GM19099 (cell line): ENCODE measurements around the gene RBM47.

Experiments used
- POLR2A ChIP-seq: IDR thresholded peaks from 3 replicates; pipeline ENCODE4 v1.6.1; 2011; ENCODE audit warnings: low read depth; ENCODE audit not compliant: insufficient read length; ENCODE audit errors: extremely low read depth

The RBM47 gene

GRCh38 chr4:40629401-40630334 lies at the start of gene RBM47:
Gene RBM47 (minus strand): TSS chr4:40629864. CDS start chr4:40438893, 190,971 bp downstream.
- TF ChIP-seq POLR2A, result peak; percentile 46

DNA sequence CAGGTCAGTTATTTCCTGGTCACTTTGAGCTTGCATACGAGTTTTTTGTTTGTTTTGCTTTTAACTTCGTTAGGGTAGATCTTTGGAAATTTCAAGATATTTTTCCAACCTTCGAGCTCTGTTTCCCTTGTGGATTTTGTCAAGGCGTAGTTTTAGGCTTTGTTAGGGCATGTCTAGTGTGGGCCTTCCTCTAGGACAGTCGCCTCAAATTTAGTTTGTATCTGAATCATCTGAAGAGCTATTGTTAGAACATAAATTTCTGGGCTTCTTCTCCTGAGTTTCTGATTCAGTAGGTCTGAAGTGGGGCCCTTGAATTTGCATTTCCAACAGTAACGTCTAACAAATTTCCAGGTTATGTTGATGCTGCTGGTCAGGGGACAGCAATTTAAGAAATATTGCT lies 48.8 kb upstream of the RBM47 start:
- no peak for TF ChIP-seq POLR2A

DNA sequence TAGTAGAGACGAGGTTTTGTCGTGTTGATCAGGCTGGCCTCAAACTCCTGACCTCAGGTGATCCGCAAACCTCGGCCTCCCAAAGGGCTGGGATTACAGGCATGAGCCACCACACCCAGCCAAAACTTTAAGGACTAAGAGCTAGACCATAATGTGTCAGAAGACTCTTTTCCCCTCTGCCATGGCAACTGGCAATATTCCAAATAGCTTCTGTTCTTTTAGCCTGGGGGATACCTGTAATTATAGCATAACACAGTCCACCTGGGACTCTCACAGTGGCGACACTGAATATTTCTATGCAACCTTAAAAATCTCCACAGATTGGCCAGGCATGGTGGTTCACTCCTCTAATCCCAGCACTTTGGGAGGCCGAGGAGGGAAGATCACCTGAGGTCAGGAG lies 45.5 kb upstream of the RBM47 start:
- no peak for TF ChIP-seq POLR2A

DNA sequence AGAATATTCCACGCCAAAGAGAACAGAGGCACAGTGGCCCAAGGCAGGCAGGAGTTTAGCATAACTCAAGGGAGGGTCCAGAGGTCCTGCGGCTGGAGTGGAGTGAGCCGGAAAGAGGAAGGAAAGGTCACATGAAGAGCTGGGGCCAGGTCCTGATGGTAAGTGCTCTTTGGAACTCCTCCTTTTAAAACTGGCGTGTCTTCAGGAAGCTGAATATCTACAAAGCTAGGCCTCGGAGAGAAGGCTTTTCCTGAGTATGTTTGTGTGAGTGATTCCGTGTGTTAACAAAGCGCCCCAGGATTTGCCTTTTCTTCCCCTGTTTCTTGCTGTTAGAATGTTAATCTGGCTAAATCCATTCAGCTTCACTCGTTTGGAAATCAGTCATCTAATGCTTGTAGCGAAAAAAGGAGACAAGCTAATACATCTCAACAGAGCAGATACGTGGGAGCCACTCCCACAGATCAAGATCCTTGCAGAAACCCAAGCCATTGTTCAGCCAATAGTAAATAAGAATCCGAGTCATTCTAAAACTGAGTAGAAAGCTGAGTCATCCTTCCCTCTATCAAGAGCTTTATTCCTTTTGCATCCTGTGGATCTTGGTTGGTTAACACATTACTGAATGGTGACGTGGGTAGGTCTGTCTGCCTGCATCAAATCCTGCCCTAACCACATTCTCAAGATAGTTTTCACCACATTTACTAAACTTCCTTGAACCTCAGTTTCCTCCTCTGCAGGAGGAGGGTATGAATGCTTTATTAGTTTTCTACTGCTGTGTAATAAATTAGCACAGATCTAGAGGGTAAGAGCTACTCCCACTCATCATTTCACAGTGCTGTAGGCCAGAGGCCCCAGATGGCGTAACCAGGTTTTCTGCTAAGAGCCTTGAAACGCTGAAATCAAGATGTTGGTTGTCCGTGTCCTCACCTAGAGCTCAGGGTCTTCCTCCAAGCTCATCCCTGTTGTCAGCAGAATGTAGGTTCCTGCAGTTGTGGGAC lies 43.2 kb upstream of the RBM47 start:
- TF ChIP-seq POLR2A, result no peak

GRCh38 chr4:40669504-40669903 lies 39.8 kb upstream of the RBM47 start:
- TF ChIP-seq POLR2A, result no peak

DNA sequence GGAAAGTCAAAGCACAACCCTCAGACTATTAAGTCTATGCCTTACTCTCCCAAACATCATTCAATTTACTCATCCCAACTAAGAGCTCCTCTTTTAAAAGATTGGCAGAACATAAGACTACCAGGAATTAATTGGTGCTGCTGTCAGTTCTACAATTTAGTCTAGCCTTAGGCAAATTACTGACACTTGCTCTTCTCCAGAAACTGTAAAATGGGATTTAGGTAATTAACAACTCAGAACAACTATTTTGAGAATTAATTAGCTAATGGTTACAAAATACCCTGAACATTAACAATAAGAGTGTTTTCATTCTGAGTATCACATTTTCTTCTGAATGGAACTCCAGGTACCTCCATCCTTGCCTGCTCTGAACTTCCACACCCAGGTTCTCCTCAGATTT lies 36.2 kb upstream of the RBM47 start:
- no peak for TF ChIP-seq POLR2A

GRCh38 chr4:40662962-40663604 lies 33.4 kb upstream of the RBM47 start:
- peak; percentile 31 for TF ChIP-seq POLR2A

DNA sequence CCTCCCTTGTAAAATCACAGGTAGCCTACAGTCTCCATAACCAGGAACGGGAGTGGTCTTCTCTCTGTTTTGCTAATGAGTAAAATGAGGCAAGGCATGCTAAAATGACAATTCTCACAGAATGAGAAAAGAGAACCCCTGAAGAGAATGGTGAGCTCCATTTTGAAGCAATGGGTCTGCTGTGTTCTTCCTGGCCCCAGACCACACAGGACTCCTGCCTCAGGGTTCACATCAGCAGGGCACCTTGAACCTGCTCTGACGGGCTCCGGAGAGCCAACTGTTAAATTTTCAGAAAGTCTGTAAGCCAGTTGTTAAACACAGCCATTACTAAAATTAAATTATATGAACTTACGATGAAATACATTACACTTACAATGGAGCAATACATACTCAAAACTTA lies 32.1 kb upstream of the RBM47 start:
- no peak for TF ChIP-seq POLR2A

DNA sequence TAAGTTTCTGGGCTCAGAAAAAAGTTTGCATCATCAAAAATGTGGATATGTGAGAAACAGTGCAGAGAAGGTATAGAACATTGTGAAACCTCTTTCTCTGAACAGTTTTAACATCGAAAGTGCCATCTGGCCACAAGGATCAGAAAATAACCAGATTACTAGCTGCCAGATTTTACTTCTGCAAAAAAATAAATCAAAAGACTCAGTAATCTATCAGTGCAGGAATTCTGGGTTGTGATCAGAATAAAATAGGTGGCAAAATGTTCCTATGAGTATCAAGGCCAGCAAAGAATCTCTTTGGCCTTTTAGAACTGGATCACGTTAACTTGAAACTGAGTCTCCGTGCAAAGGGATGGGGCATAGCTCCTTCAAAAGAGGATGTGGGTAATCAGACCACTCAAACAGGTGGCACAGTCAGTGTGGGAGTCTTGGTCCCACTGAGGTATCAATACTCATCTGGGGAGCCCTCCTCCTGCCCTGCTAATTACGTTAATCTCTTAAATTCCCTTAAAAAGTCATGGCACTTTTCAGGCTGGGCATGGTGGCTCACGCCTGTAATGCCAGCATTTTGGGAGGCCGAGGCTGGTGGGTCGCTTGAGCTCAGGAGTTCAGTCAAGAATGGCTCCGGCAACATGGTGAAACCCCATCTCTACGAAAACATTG lies 26.7 kb upstream of the RBM47 start:
- TF ChIP-seq POLR2A, result no peak

GRCh38 chr4:40651280-40651679 lies 21.6 kb upstream of the RBM47 start:
- TF ChIP-seq POLR2A, result no peak

DNA sequence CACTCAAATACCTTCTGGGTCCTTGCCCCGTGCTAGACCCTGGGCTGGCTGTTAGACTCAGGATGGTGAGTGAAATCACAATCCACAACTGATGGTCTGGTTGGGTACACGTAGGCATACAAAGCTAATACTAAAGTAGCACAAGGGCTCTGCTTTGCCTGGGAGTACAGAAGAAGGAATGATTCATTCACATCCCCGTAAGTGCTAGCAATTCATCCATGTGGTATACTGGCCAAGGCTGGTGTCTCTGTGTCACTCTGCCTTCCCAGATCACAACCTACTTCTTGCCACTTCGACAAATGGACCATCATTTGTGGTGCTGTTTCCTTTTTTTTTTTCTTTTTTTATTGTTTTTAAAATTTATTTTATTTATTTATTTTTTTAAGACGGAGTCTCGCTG lies 19.7 kb upstream of the RBM47 start:
- no peak for TF ChIP-seq POLR2A

DNA sequence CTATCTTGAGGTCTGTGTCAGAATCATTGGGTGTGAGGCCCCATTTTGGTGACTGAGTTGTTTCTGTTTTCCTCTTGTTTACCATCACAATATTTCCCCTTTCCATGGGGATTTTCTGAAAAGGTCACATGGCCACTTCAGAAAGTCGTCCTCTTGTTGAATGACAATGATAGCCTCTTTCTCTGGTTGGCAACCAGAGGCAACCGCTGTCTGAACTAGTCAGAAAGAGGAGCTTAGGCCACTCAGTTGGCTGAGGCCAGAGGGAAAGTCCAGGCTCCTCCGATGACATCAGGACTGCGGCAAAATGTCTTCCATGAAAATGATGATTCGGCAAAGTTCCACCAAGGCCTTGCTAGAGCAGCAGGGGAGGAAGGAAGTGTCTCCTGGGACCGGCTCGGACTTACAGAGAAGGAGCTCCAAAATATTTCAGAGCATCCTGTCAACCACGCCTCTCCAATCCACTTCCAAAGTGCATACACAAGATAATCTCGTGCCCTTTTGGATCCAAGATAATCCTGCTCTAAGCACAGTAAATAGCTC lies 19.1 kb upstream of the RBM47 start:
- no peak for TF ChIP-seq POLR2A

DNA sequence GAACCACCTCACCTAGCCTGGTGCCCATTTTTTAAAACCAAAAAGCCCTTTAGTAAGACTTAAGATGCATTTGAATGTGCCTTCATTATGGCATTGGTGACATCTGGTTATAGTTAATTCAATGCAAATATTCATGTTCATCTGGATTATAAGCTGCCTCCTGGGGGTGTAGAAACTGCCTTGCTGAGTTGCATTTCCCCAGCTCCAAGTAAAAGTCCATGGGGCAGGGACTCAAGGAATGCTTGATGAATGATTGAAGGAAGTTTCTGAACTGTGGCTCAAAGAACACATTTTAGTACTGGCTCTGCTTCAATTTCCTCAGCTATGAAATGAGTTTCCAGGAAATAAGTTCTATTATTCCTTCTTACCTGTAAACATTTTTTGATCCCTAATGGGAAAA lies 18.5 kb upstream of the RBM47 start:
- no peak for TF ChIP-seq POLR2A

DNA sequence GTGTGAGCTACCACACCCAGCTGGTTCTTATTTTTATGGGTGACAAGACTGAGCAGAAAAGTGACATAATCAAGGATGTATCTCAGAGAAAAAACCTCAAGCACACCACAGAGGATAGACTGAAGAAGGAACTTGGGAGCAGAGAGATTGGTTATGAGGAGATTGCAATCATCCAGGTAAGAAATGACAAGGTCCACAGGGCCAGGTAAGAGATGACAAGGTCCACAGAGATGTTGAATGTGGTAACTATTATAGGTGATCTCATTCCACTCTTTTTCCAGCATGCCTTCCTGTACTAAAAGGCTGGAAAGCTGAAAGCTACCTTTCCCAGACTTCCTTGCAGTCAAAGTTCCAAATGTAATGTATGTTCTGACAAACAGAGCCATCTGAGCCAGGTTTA lies 15.9 kb upstream of the RBM47 start:
- TF ChIP-seq POLR2A, result no peak

GRCh38 chr4:40632080-40632479 lies 2.4 kb upstream of the RBM47 start:
- TF ChIP-seq POLR2A, result no peak
